NCI-H446 (cell line): ENCODE results near the gene BBS1.
A peak's percentile ranks its signal among the peaks of the same experiment; 100 is the strongest.

Source experiments
- DNase-seq, 2 experiments: peaks; one replicate each; lab custom pipeline; 2025; lab: John Stamatoyannopoulos, UW

The BBS1 gene

GRCh38 chr11:66549696-66550095, 39.3 kb downstream of the BBS1 start:
- DNase-seq, result no peak

- no peak for DNase-seq
Observed at GRCh38 chr11:66550887-66551286, 40.5 kb downstream of the BBS1 start.

GRCh38 chr11:66554602-66555001, 44.2 kb downstream of the BBS1 start:
- DNase-seq, result no peak

GRCh38 chr11:66555416-66555815, 45.0 kb downstream of the BBS1 start:
- DNase-seq, result no peak

DNA sequence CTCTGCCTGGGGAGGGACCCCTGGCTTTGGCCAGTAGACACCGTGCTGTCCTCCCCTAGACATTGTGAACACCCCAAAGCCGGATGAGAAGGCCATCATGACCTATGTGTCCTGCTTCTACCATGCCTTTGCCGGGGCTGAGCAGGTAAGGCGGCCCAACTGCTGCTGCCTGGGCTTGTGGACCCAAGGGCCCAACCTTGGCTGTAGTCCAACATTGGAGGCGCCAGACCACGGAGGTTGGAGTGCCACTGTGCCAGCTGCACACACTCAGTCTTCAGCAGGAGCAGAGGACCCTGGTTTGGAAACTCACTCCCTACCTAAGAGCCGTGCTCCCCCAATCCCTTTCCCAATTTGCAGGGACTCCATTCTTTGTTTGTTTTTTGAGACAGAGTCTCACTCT, 45.7 kb downstream of the BBS1 start:
- no peak for DNase-seq

DNA sequence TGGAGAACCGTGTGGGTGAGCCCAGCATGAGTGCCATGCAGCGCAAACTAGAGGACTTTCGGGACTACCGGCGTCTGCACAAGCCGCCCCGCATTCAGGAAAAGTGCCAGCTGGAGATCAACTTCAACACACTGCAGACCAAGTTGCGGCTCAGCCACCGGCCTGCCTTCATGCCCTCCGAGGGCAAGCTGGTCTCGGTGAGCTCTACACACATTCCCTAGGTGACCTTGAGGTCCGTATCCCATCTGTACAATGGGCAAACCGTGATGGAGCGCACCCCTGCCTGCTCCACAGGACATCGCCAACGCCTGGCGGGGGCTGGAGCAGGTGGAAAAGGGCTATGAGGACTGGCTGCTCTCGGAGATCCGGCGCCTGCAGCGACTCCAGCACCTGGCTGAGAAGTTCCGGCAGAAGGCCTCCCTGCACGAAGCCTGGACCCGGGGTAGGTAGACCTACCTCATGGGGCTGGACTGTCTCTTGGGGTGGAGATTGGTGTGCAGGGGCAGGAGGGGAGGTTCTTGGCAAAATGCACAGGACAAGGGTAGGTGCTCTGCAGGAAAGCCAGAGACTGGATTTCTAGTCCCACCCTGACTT, 47.4 kb downstream of the BBS1 start:
- DNase-seq, result no peak

- DNase-seq, result no peak
Observed at GRCh38 chr11:66559142-66559865, 48.9 kb downstream of the BBS1 start.

DNA sequence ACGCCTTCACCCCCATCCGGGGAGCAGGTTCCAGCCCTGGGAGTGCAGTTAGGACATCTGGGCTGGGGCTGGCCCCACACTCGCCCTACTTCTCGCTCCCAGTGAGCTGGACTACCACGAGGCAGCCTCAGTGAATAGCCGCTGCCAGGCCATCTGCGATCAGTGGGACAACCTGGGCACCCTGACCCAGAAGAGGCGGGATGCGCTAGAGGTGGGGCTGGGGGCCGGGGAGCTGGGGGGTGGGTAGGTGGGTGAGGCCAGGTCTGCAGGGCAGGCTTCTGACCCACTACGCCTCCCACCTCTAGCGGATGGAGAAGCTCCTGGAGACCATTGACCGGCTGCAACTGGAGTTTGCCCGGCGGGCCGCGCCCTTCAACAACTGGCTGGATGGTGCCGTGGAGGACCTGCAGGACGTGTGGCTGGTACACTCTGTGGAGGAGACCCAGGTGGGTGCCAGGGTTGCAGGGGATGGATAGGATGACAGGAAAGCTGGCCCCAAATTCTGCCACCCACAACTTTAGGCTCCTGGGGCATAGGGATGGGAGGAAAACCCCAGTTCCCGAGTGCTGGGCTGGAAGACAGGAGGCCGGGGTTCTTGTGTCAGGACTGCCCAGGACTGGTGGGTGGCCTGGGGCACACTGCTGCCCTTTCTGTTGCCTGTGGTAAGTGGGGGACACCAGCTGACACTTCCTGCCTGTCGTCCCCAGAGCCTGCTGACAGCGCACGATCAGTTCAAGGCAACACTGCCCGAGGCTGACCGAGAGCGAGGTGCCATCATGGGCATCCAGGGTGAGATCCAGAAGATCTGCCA, 49.6 kb downstream of the BBS1 start:
- DNase-seq, result no peak

DNA sequence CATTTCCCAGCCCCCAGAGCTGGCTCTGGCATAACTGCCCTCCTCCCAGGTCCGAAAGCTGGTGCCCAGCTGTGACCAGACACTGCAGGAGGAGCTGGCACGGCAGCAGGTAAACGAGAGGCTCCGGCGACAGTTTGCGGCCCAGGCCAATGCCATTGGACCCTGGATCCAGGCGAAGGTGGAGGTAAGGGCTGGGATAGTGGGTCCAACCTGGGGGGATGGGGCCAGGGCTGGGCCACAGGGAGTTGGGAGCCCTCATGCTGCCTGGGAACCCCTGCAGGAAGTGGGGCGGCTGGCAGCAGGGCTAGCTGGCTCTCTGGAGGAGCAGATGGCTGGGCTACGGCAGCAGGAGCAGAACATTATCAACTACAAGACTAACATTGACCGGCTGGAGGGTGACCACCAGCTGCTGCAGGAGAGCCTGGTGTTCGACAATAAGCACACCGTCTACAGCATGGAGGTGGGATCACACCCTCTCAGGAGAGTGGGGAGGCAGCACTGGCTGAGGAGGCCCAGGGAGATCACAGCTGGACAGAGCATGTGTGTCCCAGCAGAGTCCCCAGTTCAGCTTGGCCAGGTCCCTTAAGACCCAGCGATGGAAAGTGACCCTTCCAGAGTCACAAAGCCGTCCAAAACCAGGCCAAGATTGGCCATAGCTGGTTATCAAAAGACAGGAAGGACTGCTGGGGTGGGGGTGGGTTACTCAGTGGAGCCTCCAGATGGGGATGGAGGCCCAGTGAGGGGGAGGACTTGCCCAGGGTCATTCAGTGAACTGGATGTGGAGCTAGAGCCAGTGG, 50.9 kb downstream of the BBS1 start:
- DNase-seq, result no peak

DNA sequence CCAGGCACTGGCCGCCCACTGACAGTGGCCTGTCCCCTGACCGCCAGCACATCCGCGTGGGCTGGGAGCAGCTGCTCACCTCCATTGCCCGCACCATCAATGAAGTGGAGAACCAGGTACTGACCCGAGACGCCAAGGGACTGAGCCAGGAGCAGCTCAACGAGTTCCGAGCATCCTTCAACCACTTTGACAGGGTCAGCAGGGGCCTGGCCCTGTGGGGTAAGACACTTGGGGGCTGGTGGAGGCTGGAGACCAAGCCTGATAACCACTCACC, 51.5 kb downstream of the BBS1 start:
- DNase-seq, result no peak

DNA sequence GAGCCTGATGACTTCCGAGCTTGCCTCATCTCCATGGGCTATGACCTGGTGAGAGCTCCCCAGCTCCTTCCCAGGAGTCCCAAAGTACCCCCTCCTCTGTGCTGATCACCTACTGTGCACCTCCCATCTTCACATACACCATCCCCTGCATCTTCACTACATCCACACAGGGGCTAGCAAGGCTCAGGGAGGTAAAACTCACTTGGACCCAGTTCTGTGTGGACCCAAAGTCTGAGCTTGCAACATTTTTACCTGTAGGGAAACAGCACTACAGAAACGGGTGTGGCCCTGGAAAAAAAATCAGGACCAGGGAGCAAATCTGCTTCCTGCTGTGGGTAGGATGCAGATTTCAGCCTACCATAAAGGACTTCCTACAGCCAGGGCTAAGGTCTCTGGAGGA, 51.8 kb downstream of the BBS1 start:
- DNase-seq, result no peak

DNA sequence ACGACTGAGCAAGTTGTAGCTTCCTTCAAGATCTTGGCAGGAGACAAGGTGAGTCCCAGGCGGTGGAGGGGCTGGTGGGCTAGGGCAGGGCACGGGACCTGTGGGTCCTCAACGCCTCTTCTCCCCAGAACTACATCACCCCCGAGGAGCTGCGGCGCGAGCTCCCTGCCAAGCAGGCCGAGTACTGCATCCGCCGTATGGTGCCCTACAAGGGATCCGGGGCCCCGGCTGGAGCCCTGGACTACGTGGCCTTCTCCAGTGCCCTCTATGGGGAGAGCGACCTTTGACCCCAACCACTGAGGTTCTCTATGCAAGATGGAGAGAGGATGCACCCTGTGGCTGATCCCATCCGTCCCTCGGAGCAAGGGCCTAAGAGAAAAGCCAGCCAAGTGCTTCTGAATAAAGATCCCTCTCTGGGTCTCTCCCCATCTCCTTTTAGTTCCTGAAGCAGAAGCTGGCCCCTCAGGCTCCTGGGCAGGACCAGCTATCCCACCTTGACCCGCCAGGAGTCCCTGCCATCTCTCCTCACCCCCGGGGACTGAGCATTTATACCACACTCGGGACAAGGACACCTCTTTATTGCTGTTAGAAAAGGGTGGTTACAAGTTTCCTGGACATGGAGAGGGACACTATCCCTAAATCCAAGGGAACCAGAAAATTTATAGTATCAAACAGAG, 52.6 kb downstream of the BBS1 start:
- DNase-seq, result no peak

GRCh38 chr11:66563832-66564231, 53.4 kb downstream of the BBS1 start:
- no peak for DNase-seq

- DNase-seq, result no peak
Observed at GRCh38 chr11:66564538-66564937, 54.1 kb downstream of the BBS1 start.

DNA sequence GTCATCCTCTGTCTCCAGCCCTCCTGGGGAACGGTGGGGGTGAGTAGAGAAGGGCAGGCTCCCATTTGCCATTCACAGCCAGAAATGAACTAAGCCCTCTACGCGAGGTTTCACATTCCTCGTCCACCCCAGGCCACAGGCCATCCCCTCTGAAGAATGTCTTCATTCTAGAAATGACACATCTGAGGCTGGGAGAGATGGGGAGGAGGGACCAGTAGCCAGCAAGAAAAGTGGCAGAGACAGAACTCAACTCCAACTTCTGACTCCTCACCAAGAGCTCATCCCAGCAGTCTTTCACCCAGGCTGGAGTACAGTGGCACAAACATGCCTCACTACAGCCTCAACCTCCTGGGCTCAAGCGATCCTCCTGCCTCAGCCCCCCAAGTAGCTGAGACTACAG, 54.5 kb downstream of the BBS1 start:
- DNase-seq, result no peak

- DNase-seq, result no peak
Observed at GRCh38 chr11:66566221-66566620, 55.8 kb downstream of the BBS1 start.

DNA sequence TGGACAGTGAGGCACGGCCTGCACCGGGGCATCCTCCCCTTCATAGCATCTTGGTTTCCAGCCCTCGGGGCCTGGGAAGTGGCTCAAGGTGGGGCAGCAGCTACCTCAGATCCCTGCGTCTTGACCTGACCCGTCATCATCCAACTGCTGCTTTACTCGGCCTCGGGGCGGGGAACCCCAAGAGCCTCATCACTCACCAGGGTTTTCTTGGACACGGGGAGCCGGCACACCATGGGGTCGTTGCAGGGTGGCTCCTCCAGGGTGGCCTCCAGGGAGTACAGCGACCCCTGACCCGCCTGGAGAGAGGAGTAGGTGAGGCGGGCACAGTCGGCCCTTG, 57.3 kb downstream of the BBS1 start:
- no peak for DNase-seq

GRCh38 chr11:66568124-66568916, 57.9 kb downstream of the BBS1 start, which contains the start of gene CTSF:
TSS of gene CTSF (minus strand) at chr11:66568606. CDS start at chr11:66568486, 120 bp downstream.
- DNase-seq, result peak; percentile 53 to 86

DNA sequence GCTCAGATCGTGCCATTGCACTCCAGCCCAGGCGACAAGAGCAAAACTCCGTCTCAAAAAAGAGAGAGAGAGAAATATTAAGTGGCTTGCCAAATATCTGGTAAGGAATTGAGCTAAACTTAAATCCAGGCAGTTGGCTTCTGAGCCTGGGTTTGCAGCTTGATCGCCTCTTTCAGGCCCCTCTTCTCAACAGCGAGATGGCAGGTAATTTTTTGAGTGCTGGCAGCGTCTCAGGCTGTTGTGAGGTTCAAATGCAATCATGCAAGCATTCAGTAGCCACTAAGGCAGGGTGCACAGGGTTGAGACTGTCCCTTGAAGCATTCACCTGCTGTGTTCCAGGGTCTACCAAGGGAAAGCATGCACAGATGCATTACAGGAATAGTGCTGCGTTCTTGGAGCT, 58.6 kb downstream of the BBS1 start:
- no peak for DNase-seq

- no peak for DNase-seq
Observed at GRCh38 chr11:66570079-66570849, 59.8 kb downstream of the BBS1 start.

- no peak for DNase-seq
Observed at GRCh38 chr11:66570850-66571180, 60.4 kb downstream of the BBS1 start.
